ENCODE results near the gene RIMBP2.
"Not testable (repeated sequence)": the region's sequence is repeated elsewhere in the genome, so short reads cannot be mapped to it uniquely, and the experiment has no call there.

RIMBP2 gene

DNA sequence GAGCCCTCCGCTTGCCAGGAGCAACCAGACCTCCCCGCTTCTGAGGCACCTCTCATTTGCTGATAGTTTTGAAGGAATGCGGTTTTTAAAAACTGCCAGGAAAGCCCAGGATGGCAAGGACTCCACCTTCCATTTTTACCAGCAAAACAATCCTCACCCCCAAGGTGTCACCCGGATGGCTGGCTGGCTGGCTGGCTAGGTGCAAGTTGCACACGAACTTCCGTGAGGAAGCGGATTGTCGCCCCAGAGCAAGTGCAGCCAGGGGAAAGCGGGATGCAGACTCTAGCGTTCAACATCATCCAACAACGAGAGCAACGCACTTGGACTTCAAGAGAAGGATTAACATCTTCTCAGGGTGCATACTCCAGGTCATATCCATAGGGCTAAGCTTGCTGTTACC lies 125.4 kb downstream of the RIMBP2 start:
- DNase-seq, result no peak

DNA sequence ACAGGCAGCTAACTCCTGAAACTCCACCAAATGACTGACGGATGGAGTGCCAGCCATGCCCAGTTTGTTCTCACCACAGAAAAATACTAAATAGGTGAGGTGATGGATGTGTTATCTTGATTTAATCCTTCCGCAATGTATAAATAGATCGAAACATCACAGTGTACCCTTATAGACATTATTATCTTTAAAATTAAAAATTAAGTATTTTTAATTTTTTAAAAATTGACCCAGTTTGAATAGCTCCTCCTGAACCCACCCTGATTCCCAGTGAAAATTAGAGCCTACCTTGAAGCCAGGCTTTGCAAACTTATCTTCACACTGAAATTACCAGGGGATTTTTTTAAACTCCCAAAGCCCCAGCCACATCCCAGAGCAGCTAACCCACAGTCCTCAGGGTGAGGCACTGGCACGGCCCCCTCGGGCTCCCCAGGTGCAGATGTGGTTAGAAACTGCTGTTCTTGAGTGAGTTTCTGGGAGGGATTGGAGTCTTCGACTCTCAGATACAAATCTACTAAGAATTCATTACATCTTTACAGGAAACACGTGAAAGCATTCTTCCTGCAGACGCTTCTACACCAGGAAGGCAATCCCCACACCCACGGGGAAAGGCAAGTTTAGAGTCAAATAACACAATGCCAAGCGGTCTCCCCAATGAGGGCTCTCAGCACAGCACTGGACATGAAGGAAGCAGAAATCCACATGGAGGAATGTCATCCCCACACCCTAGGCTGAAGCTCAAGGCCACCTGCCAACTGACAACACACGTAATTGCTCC lies 126.4 kb downstream of the RIMBP2 start:
- no peak for DNase-seq

DNA sequence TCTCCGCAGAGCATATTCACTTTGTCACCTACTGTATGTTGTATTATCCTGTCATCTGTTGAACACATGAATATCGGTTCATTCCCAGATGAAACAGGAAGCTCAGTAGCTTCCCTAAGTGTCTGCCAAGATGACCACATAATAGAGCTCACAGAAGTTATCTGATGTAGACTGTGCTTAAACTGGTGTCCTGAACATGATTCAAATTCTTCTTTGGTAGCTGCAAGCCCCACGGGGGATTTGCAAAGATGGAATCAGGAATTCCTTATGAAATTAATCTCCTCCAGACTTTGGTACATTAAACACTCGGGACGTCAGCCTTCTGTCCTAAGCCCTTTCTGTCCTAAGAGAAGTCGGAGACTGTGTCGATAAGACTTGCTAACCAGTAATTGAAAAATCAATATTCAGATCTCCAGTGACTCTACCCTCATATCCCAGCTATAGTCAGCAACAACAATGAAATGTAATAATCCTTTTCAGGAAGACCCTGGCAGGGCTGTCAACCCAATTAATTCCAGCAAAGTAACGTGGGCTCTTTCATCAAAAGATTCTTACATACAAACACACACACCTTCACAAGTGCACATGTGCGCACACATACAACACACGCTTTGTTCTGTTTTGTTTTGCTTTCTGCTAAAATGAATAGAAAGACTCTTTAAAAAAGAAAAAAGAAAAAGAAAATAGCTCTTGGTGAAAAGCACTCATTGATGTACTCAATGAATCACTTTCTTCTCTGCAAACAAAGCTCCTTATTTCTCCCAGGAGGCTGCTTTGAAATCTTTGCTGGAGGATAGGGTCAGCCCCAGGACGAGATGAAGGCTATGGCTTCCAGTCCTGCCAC lies 127.2 kb downstream of the RIMBP2 start:
- DNase-seq, result no peak

DNA sequence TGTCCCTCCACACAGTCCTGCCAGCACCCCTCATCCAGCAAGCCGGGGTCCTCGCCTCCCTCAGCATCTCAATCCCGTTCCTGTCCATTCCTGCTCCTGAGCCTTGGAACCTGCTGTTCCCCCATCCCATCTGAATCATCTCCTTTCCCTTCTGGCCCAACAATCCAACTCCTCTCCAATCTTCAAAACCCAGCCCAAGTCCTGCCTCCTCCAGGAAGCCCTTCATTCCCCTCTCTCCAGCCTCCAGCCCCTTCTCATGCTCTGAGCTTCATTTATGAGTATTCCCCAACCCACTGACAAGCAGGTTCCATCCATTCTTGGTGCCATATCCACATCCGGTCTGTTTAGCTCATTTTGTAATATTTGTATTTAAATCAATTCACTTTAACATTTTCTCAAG lies 128.1 kb downstream of the RIMBP2 start:
- no peak for DNase-seq

DNA sequence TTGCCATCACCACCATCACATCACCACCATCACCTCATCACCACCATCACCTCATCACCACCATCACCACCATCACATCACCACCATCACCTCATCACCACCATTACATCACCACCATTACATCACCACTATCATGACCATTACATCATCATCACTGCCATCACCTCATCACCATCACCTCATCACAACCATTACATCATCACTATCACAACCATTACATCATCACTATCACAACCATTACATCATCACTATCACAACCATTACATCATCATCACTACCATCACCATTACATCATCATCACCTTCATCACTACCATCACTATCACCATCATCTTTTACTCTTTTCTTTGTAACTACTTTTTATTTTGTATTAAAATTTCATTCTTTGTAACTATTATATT lies 131.6 kb downstream of the RIMBP2 start:
- not testable (repeated sequence) for DNase-seq

DNA sequence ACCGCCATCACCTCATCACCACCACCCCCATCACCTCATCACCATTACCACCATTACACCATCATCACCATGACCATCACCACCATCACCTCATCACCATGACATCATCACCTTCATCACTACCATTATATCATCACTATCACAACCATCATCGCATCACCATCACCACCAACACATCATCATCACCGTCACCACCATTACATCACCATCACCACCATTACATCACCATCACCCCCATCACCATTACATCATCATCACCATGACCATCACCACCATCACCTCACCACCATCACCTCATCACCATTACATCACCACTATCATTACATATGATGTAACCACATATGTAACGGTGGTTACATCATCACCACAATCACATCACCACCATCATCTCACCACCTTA lies 132.3 kb downstream of the RIMBP2 start:
- DNase-seq, result no peak

DNA sequence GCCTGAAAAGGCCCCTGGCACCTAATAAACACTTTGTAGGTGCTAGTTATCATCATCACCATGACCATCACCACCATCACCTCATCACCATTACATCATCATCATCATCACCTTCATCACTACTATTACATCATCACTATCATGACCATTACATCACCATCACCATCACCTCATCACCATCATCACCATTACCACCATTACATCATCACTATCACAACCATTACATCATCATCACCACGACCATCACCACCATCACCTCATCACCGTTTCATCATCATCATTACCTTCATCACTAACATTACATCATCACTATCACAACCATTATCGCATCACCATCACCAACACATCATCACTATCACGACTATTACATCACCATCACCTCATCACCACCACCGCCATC lies 132.8 kb downstream of the RIMBP2 start:
- DNase-seq, result no peak

DNA sequence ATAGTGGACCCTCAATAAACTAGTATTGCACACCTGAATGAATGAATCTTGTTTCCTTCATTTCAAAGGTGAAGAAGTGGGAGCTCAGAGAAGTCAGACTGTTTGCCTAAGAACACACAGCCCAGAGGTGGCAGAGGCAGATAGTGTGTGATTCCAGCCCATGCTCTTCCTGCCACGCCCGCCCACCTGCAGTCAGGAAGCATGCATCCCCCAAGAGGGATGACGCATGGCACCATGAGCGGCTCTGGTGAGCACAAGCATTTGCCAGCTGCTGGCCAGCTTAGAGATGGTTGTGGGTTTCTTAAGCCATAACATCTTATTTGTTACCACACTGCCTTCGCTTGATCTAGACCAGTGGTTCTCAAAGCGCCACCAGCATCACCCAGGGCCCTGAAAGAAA lies 133.8 kb downstream of the RIMBP2 start:
- no peak for DNase-seq

DNA sequence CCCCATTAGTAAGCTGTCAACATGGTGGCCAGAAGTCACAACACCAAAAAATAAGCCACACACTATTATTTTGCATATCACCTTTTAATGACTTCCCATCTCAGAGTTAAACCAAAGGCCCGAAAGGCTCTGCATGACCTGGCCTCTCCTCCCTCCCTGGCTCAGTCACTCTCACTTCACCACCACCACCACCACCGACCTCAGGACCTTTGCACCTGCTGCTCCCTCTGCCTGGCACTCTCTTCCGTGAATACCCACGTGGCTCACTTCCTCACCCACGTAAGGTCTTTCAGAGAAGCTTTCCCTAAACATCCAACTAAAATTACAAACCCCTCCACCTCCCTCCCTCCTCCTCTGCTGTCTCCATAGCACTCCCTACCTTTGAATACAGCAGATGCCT lies 134.3 kb downstream of the RIMBP2 start:
- no peak for DNase-seq

DNA sequence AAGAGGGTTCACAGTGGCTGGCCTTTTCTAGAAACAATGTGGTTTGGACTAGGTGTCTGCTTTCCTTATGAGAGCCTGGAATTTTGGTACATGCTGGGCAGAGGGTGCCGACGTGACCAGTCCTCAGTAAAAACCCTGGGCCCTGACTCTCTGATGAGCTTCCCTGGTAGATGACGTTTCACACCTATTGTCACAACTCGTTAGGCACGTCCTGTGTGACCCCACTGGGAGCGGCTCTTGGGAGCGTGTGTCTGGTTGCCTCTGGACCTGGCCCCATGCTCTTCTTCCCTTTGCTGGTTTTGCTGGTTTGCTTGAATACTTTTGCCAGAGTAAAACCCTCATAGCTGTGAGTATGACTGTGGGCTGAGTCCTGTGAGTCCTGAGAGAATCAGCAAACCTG lies 136.9 kb downstream of the RIMBP2 start:
- DNase-seq, result no peak

DNA sequence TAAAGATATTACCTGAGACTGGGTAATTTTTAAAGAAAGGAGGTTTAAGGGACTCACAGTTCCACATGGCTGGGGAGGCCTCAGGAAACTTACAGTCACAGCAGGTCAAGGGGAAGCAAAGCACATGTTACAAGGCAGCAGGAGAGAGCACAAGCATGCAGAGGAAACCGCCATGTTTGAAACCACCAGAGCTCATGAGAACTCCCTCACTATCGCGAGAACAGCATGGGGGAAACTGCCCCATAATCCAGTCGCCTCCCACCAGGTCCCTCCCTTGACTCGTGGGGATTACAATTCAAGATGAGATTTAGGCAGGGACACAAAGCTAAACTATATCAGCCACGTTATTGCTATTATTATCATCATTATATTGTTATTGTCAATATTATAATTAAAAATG lies 138.7 kb downstream of the RIMBP2 start:
- no peak for DNase-seq

DNA sequence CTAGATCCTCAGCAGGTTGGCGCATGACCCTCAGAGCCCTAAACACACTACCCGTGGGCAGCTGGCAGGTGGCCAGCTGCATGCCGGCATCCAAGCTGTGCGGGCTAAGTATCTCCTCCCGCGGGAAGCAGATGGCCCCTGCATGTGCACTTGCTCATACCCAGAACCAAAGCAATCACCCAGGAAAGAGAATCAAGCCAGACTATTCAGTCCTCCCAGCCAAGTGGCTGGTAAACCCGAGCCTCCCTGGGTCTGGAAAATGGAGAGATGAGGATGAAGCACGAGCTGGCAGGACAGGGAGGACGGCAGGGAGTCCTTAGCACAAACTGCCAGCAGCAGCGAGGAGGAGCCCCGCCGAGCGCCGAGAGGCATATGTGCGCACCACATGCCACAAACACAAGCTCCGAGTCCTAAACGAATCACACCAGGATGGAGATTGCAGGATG lies 139.7 kb downstream of the RIMBP2 start:
- no peak for DNase-seq

DNA sequence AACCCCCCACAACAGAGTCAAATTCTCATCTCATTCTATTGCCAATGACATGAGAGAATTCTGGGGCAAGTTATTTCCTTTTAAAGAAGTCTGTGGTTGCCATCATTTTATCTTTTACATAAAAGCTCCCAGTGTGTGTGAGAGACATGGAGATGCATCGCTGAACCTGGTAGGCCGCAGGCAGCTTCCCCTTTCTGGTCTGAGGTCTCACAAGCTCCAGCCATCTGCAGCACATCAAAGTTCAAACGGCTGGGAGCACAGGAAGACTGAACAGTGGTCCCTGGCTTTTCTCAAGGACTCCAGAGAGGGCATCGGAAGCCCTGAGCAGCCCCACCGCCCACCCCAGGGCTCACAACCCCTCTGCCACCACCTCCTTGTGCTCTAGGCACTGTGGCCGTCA lies 141.7 kb downstream of the RIMBP2 start:
- no peak for DNase-seq

DNA sequence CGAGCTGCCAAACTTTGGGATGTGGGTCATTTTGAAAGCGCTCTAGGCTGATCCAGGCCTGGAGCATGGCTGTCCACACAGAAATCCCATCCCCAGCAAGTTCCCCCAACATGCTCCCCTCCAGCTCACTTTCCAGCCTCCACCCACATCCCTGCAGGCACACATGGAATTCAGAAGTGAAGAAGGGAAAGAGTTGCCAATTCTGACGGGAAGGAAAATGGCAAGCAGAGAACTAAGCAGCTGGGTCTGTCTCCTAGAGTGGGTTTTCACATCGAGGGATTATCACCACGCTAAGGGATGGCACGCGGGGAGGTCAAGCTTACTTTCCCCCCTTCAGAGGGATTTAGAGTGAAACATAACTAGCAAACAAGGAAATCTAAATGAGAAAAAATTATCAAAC lies 142.3 kb downstream of the RIMBP2 start:
- no peak for DNase-seq

DNA sequence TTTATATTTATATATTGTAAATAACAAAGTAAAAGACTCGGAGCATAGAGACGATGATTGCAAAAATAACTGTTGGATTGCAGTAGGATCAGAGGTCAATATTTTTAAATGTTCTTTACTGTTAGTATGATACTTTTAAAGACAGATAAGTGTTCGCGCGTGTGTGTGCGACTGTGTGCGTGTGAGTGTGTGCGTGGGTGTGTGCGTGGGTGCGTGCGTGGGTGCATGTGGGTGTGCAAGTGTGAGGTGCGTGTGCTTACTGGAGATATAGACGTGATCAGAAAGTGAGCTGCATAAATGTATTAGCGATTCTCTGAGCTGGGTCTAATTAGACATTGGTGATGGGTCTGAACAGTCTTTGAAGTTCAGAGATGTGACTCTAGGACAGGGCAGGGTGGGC lies 142.9 kb downstream of the RIMBP2 start:
- no peak for DNase-seq

DNA sequence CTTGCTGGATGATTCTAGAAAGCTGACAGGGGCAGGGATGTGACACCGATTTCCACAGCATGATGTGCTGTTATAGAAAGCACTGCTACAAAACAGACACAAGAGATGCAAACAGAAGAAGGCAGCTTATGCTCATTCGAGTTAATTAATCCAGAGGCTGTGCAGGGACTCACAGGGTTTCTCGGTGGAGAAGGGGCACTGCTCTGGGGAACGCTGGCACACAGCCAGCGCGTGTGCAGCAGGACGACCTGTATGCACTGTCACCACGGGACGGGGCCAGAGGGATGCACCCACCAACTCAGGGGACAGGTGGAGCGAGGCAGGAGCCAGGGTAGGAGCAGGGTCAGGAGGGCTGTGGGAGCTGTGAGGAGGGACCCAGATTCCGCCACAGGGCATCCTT lies 143.5 kb downstream of the RIMBP2 start:
- no peak for DNase-seq

DNA sequence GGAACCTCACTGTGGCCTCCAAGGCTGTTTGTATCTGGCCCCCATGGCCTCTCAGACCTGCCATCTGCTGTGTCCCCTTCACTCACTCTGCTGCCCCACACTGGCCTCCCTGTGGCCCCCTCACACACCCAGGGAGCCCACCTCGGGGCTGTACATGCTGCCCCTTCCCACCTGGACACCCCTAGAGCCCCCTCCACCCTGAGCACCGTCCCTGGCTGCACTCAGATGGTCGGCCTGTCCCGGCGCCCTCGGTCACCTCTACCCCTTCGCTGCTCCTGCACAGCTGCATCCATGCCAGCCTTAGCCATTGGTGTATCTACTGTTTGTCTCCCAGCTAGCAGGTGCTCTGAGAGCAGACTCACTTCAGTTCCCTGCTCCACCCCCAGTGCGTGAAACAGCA lies 144.4 kb downstream of the RIMBP2 start:
- DNase-seq, result no peak

DNA sequence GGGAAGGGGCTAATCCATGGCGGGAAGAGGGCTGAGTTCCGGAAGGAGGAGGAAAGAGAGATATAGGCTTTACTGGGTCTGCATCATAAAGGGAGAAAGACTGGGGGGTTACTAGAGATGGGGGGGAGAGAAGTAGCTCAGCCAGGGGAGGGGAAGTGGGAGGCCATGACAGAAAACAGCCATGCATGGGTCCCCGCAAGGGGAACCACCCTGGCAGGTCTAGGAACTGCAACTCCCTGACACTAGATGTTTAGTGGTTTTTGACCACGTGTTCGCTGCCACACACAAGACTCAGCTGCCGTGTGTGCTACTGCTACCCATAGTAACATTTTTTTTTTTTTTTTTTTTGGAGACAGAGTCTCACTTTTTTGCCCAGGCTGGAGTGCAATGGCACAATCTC lies 145.0 kb downstream of the RIMBP2 start:
- no peak for DNase-seq

DNA sequence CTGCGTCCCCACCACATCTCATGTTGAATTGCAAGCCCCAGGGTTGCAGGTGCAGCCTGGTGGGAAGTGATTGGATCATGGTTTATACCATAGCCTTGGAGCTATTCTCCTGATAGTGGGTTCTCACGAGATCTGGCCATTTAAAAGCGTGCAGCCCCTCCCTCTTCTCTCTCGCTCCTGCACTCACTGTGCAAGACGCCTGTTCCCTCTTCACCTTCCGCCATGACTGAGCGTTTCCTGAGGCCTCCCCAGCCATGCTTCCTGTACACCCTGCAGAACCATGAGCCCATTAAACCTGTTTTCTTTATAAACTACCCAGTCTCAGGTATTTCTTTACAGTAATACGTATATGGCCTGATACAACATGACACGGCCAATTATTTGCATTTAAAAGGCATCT lies 146.6 kb downstream of the RIMBP2 start:
- DNase-seq, result no peak

DNA sequence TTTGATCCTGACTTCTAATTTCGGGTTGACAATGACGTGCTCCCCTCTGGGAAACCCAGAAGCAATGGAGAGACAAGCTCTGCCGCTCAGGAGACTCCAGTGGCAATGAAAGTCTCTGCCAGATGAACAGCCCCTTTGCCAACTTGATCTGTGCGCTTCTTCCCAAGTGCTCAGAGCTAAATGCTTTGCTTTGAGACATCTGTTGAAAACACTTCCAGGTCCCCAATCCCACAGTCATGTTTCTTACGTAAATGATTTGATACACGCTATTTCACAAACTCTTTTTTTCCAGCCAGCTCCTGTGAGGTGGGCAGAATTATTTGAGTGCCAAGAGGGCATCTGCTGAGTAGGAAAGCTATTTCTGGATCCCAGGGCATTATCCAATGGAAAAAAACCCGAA lies 147.6 kb downstream of the RIMBP2 start:
- no peak for DNase-seq

DNA sequence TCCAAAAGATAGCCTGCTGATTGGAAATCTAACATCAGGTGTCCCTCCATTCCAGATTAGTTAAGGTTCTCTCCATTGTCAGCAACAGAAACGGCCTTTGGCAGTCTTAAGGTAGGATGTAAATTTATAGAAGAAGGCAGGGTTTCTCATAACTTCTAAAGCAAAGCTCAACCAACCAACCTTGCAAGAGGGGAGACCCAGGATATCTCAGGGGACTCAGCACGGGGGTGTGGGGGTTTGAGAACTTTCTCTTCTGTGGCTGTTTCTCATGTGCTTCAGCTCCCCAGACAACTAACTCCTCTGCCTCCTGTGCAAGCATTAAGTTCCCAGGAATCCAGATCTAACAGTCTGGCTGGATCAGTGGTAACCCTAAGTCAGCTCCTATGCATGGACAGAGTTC lies 148.1 kb downstream of the RIMBP2 start:
- no peak for DNase-seq

DNA sequence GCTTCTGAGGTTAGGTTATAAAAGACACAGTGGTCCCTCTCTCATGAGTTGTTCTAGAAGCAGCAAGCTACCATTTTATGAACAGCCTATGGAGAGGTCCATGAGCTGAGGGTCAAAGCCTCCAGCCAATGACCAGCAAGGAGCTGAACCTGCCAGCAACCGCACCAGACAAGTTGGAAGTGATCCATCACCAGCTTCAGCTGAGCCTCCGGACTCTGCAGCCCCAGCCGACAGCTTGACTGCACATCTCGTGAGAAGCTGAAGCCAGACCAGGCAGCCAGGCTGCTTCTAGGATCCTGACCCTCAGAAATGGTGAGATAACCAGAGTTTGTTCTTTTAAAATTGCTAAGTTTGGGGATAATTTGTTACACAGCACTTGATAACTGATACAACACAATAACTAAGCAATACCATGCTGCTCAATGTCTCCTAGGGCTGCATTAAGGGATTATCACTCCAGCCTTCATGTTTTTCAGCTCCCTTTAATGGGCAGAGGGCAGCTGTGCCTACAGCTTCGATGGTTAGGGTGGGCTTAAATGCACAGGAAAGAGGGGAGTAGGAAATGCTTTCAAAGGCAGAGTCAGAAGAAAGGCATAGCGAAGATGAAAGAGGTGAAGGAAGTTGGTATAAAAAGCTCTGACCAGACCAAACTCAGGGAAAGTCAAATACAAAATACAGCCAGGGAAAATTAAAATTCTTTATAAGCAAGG lies 149.5 kb downstream of the RIMBP2 start:
- DNase-seq, result no peak

DNA sequence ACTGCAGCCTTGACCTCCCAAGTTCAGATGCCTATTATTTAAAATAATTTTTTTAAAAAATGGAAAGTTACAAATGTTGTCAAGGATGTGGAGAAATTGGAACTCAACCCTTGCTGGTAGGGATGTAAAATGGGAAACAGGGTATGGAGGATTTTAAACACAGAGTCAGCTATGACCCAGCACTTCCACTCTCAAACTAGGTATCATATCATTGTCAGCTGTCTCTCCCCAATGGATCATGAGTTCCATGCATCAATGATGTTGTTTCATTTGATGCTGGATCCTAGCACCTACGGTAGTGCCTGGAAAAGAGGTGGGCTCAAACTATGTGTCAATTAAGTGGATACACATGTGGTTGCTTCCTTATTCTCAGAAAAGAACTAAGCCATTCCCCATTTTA lies 150.9 kb downstream of the RIMBP2 start:
- DNase-seq, result no peak

DNA sequence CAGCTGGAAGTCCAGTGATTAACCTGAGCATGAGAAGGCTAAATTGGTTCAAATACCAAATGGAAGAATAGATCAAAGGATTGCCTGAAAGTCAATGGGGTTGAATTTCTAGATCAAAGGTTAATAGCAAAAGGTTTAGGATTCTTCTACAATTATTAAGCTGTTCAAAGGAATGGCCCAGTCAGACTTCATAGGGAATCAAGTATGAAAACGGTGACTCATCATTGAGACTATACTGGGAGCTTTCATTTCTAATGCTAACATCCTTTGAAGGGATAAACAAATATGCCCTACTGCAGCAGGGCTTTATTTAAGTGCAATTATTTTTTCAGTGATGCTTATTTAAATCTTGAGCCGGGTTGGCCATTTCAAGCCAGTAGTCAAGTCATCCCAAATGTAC lies 152.8 kb downstream of the RIMBP2 start:
- DNase-seq, result no peak
